ENCODE measurements around the gene DTNA. TPM values are rescaled to one million over a fixed set of nuclear protein-coding genes. Genes with fewer than 3 reads are reported as not detected.

Gene DTNA
- total and polyA plus RNA-seq, 2 of the 8 experiments (the other 6 are each of a cell fraction or from before 2014, with no cell fraction given): 30.2 to 32.7 TPM

DNA sequence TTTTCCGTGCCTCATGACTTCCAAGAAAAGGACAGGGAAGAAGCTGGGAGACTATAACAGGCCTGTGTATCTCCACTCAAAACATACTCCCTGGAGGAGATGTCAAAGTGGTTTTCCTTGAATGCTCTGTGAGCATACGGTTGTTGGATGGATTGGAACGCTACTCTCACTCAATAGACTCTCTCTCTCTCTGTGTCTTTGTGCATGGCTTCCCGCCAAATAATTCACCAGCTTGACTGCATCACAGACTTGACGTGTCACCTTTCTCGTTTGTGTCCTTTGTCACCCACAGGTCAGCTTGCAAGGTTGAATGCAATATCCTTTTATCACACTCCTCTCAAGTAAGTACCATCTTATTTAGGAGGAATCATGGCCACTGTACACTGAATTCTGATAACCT is 174.3 kb downstream of the DTNA start:
- Histone ChIP-seq H4K20me1 (replicated peaks in 1 of 2; ENCODE audit: control insufficient read depth in 1 of 2, insufficient read depth in 2 of 2, low read length in 2 of 2) (no peaks in the 10 kb centered on the region), H3K56ac (replicated peaks; ENCODE audit: insufficient read length, low read depth, low read length) (no peak overlapping the region), H3K23me2 (ENCODE audit: low read depth, low read length) (no peaks in the 10 kb centered on the region), H2BK5ac (ENCODE audit: low read depth, low read length) (no peak overlapping the region), H3K27ac (ENCODE audit: low read depth, low read length) (no peak overlapping the region), H3K4me1 (replicated peaks in 1 of 4; ENCODE audit: control insufficient read depth in 3 of 4, insufficient read depth in 4 of 4, low read length in 3 of 4) (peaks cover 0 to 2% (median 0%) of the 10 kb centered on the region in 4 experiments; a peak in 1 of 7 replicates), H3K9ac (replicated peaks in 1 of 4; ENCODE audit: extremely low read depth in 1 of 4, low read depth in 3 of 4, low read length in 3 of 4) (no peak overlapping the region), H4K5ac (ENCODE audit: insufficient read length, low read depth, low read length) (no peak overlapping the region), H3K4me3 (ENCODE audit: extremely low read depth in 1 of 4, insufficient read depth in 2 of 4, low read depth in 3 of 4, low read length in 4 of 4) (no peak overlapping the region), H3K23ac (ENCODE audit: insufficient read length) (no peak overlapping the region), H3K4me2 (ENCODE audit: insufficient read depth in 1 of 2, low read depth in 2 of 2, low read length in 2 of 2) (no peak overlapping the region), H4K8ac (ENCODE audit: extremely low read depth, insufficient read depth, low read length) (no peak overlapping the region), H3K36me3 (ENCODE audit: control insufficient read depth in 2 of 4, insufficient read depth in 4 of 4, low read length in 3 of 4) (peaks cover 0 to 6% (median 0%) of the 10 kb centered on the region in 4 experiments; a peak in 2 of 8 replicates), H2BK120ac (replicated peaks; ENCODE audit: low read depth, low read length) (no peak overlapping the region), H3K4ac (replicated peaks; ENCODE audit: insufficient read length, low read depth, low read length) (no peak overlapping the region), H3K79me2 (ENCODE audit: control insufficient read depth in 1 of 2, insufficient read depth in 2 of 2, low read length in 2 of 2) (no peaks in the 10 kb centered on the region), H2AK5ac (ENCODE audit: low read depth, low read length) (no peak overlapping the region), H4K91ac (replicated peaks; ENCODE audit: insufficient read length, low read length) (no peak overlapping the region), H3K9me3 (ENCODE audit: insufficient read depth in 2 of 2, low read depth in 1 of 2, low read length in 1 of 2) (no peaks in the 10 kb centered on the region), H2BK20ac (ENCODE audit: low read length) (no peak overlapping the region), H2BK12ac (ENCODE audit: low read depth, low read length) (no peak overlapping the region), H2AFZ (ENCODE audit: low read length) (no peak overlapping the region), H3K18ac (ENCODE audit: extremely low read depth, low read length) (no peak overlapping the region), H2BK15ac (ENCODE audit: low read length) (no peak overlapping the region), H3K79me1 (ENCODE audit: low read depth, low read length) (no peaks in the 10 kb centered on the region), H3K14ac (ENCODE audit: insufficient read length) (no peak overlapping the region), H3K27me3 (replicated peaks in 1 of 4; ENCODE audit: control insufficient read depth in 3 of 4, extremely low read depth in 1 of 4, insufficient read depth in 3 of 4, low read length in 3 of 4) (no peaks in the 10 kb centered on the region)
- POLR2A ChIA-PET (ENCODE audit: partially characterized antibody): no interaction called here
- DNase-seq (ENCODE audit: low read depth in 1 of 2, low spot score in 2 of 2): no peak
- TF ChIP-seq BRCA1 (IDR thresholded peaks at IDR 0.05; ENCODE audit: low read depth, low read length): no peak
- TF ChIP-seq TAF7 (optimal IDR thresholded peaks at IDR 0.05; ENCODE audit: borderline replicate concordance, low read depth, low read length): no peak
- TF ChIP-seq ATF3 (IDR thresholded peaks at IDR 0.05; ENCODE audit: insufficient read depth, low read depth, low read length): no peak
- no peak for TF ChIP-seq JUND (IDR thresholded peaks at IDR 0.05; ENCODE audit: low read length)
- TF ChIP-seq POU5F1 (IDR thresholded peaks at IDR 0.05; ENCODE audit: low read depth, low read length): no peak
- no peak for TF ChIP-seq SRF (IDR thresholded peaks at IDR 0.05; ENCODE audit: low read depth, low read length)
- no peak for TF ChIP-seq PHF8 (conservative IDR thresholded peaks at IDR 0.05; ENCODE audit: low read depth, low read length)
- TF ChIP-seq POLR2A (IDR thresholded peaks at IDR 0.05; ENCODE audit: control extremely low read depth in 1 of 2, low read depth in 2 of 2, low read length in 2 of 2): no peak
- TF ChIP-seq BCL11A (IDR thresholded peaks at IDR 0.05; ENCODE audit: low read depth in 2 of 2, low read length in 2 of 2): no peak
- TF ChIP-seq POLR2AphosphoS5 (IDR thresholded peaks at IDR 0.05; ENCODE audit: low read depth, low read length): no peak
- TF ChIP-seq CBX8 (IDR thresholded peaks at IDR 0.05; ENCODE audit: borderline replicate concordance, low read depth, low read length): no peak
- no peak for TF ChIP-seq TBP (IDR thresholded peaks at IDR 0.05; ENCODE audit: low read depth, low read length)
- TF ChIP-seq ASH2L (IDR thresholded peaks at IDR 0.05; ENCODE audit: low read length): no peak
- TF ChIP-seq RXRA (IDR thresholded peaks at IDR 0.05; ENCODE audit: insufficient read depth, low read depth, low read length): no peak
- FAIRE-seq: no peak
- CTCF ChIA-PET (ENCODE audit: partially characterized antibody): interaction anchor here (1.0 to 3.4 kb wide), 3 partner anchors 10 to 23 kb away, joined by 3 to 18 read pairs (median 5); no protein-coding TSS in a partner anchor
- 86% methylated on average over 6 of the region's 6 CpGs; no CpG with 5 or more reads in 1 of the 2 experiments for WGBS, 2 experiments (ENCODE audit: extremely low coverage in 1 of 2, insufficient coverage in 1 of 2, insufficient read length in 1 of 2, insufficient replicate concordance in 2 of 2, low coverage in 1 of 2, low lambda C conversion rate in 2 of 2, missing lambda C conversion rate in 1 of 2)
